Lung (tissue), 12 donors: Measurements from ENCODE around the gene PTBP3. TPM values are rescaled to one million over a fixed set of nuclear protein-coding genes. Genes with fewer than 3 reads are reported as not detected.

Experiments
- ATAC-seq: fragments of 200-7000 bp; cut with Tn5 transposase; one replicate; pipeline ENCODE4 v1.9.1; 2020; ENCODE audit warnings: moderate number of reproducible peaks; ENCODE audit not compliant: insufficient read depth, low FRiP score
- DNase-seq, 3 donors: peaks; one replicate each; pipeline ENCODE4 v3.0.0-alpha.2; 2013 to 2017
- H3K27ac ChIP-seq, 2 donors: one replicate each; pipeline ENCODE4 v1.5.1; 2013; ENCODE audit warnings: mild to moderate bottlenecking in 2 of 2, moderate library complexity in 2 of 2, control low read depth in 1 of 2, inconsistent platforms in 1 of 2, low read depth in 1 of 2, low read length in 1 of 2
- H3K27me3 ChIP-seq, 3 donors: one replicate each; pipeline ENCODE4 v1.5.1; 2013; ENCODE audit warnings: low read length in 2 of 3; ENCODE audit not compliant: control insufficient read depth in 3 of 3, insufficient read depth in 3 of 3
- H3K36me3 ChIP-seq, 4 donors: one replicate each; pipeline ENCODE4 v1.5.1; 2013; ENCODE audit warnings: low read length in 4 of 4, mild to moderate bottlenecking in 1 of 4, moderate library complexity in 1 of 4; ENCODE audit not compliant: control insufficient read depth in 4 of 4, insufficient read depth in 4 of 4
- H3K4me1 ChIP-seq, 5 donors: one replicate each; pipeline ENCODE4 v1.5.1; 2013; ENCODE audit warnings: low read length in 5 of 5, mild to moderate bottlenecking in 2 of 5, moderate library complexity in 1 of 5; ENCODE audit not compliant: control insufficient read depth in 5 of 5, insufficient read depth in 5 of 5
- H3K4me3 ChIP-seq: one replicate; pipeline ENCODE4 v1.5.1; 2013; ENCODE audit warnings: mild to moderate bottlenecking, control low read depth, moderate library complexity
- H3K9ac ChIP-seq, 2 donors: one replicate each; pipeline ENCODE4 v1.5.1; 2013; ENCODE audit warnings: low read length in 2 of 2, control low read depth in 1 of 2; ENCODE audit not compliant: insufficient read depth in 1 of 2
- H3K9me3 ChIP-seq, 4 donors: one replicate each; pipeline ENCODE4 v1.5.1; 2013; ENCODE audit warnings: low read length in 3 of 4, mild to moderate bottlenecking in 1 of 4, moderate library complexity in 1 of 4; ENCODE audit not compliant: control insufficient read depth in 4 of 4, insufficient read depth in 3 of 4
- CTCF ChIP-seq: IDR thresholded peaks from 2 replicates; pipeline ENCODE4 v1.5.1; 2012; ENCODE audit warnings: mild to moderate bottlenecking; ENCODE audit errors: control extremely low read depth, extremely low read depth
- whole genome bisulfite sequencing, 2 donors: extraction: QIAGEN DNeasy Blood & Tissue Kit; methylation state at CpG; one replicate each; pipeline ENCODE4 v1.1.7; 2013; 5-methylcytosine and 5-hydroxymethylcytosine counted together
- polyA plus RNA-seq, 2 donors: library from polyadenylated mRNA; stranded (reverse); fragments of 200-250 nt; gene quantifications; one replicate each; pipeline ENCODE4 v1.2.1, GENCODE V29; 2013
- total RNA-seq, 2 donors: library from RNA; depleted of rRNA in 1 of 2; stranded (reverse); fragments of >200 nt in 1 of 2; gene quantifications; one replicate each; pipeline ENCODE4 v1.2.1, GENCODE V29; 2014 to 2021
- donor health status: control.
- donor health status: control.
- donor health status: Bipolar disorder and iron deficiency.
- donor health status: healthy.
- donor health status: DM: yes; HTN: yes; CAD: no.

Gene PTBP3
- total and polyA plus RNA-seq, 4 donors, result 12.4 to 75.1 (median 46.8) TPM

- ATAC-seq, result no peak
- no peak for TF ChIP-seq CTCF
- 97 to 98% methylated on average over 6 of the region's 6 CpGs for WGBS, 2 donors
Observed at GRCh38 chr9:112242147-112242804, 91.1 kb downstream of the PTBP3 start.

GRCh38 chr9:112241491-112241890 lies 91.9 kb downstream of the PTBP3 start:
- H3K27me3 ChIP-seq, result no peaks in the 10 kb centered on the region

More at GRCh38 chr9:112242147-112242804, 91.1 kb downstream of the PTBP3 start:
- H3K9ac ChIP-seq, result no peak overlapping the region
- no peak overlapping the region for H3K27ac ChIP-seq
- no peaks in the 10 kb centered on the region for H3K4me1 ChIP-seq
- no peaks in the 10 kb centered on the region for H3K9me3 ChIP-seq
- DNase-seq, result no peak
- no peaks in the 10 kb centered on the region for H3K27me3 ChIP-seq
- peaks cover 0 to 1% (median 0%) of the 10 kb centered on the region in 4 donors for H3K36me3 ChIP-seq
- H3K4me3 ChIP-seq, result no peak overlapping the region

GRCh38 chr9:112239708-112240107 lies 93.7 kb downstream of the PTBP3 start:
- no peak for ATAC-seq
- H3K27ac ChIP-seq, result no peak overlapping the region
- 79 to 89% methylated on average over 2 of the region's 2 CpGs for WGBS, 2 donors

More at GRCh38 chr9:112241491-112241890, 91.9 kb downstream of the PTBP3 start:
- H3K9me3 ChIP-seq, result no peaks in the 10 kb centered on the region
- no peak overlapping the region for H3K27ac ChIP-seq
- 78 to 80% methylated on average over 2 of the region's 2 CpGs for WGBS, 2 donors
- DNase-seq (no peak), ATAC-seq (no peak)
- peaks cover 0 to 1% (median 0%) of the 10 kb centered on the region in 4 donors for H3K36me3 ChIP-seq
- TF ChIP-seq CTCF, result no peak
- H3K9ac ChIP-seq, result no peak overlapping the region
- H3K4me1 ChIP-seq, result no peaks in the 10 kb centered on the region
- no peak overlapping the region for H3K4me3 ChIP-seq

More at GRCh38 chr9:112239708-112240107, 93.7 kb downstream of the PTBP3 start:
- DNase-seq, result no peak
- Histone ChIP-seq H3K27me3 (no peaks in the 10 kb centered on the region), H3K4me3 (no peak overlapping the region), H3K4me1 (no peaks in the 10 kb centered on the region), H3K9me3 (no peaks in the 10 kb centered on the region), H3K9ac (no peak overlapping the region), H3K36me3 (peaks cover 0 to 1% (median 0%) of the 10 kb centered on the region in 4 donors)
- TF ChIP-seq CTCF, result no peak
